C4-2B (cell line): ENCODE results near the gene AGPS.

Experiments
- H3K27ac ChIP-seq: fragments of 450-650 bp; 2 replicates; pipeline ENCODE4 v1.5.1; 2017
- CTCF ChIP-seq: fragments of 450-650 bp; conservative IDR thresholded peaks from 2 replicates; pipeline ENCODE4 v1.5.1; 2017; ENCODE audit warnings: mild to moderate bottlenecking
- ZFX ChIP-seq: fragments of 450-650 bp; IDR thresholded peaks from 2 replicates; pipeline ENCODE4 v1.6.1; 2017

The AGPS gene

GRCh38 chr2:177489719-177490301 is 97.2 kb downstream of the AGPS start:
- peak; percentile 75 for TF ChIP-seq CTCF
- no peak for TF ChIP-seq ZFX
- no peak overlapping the region for H3K27ac ChIP-seq

- no peak overlapping the region for H3K27ac ChIP-seq
- no peak for TF ChIP-seq CTCF
- TF ChIP-seq ZFX, result no peak
Observed at GRCh38 chr2:177495945-177496344, 103.4 kb downstream of the AGPS start.

GRCh38 chr2:177496921-177497320 is 104.3 kb downstream of the AGPS start:
- no peak overlapping the region for H3K27ac ChIP-seq
- TF ChIP-seq ZFX (no peak), CTCF (no peak)

GRCh38 chr2:177501186-177501585 is 108.6 kb downstream of the AGPS start:
- H3K27ac ChIP-seq, result no peak overlapping the region
- no peak for TF ChIP-seq CTCF
- TF ChIP-seq ZFX, result no peak

GRCh38 chr2:177506505-177506904 is 113.9 kb downstream of the AGPS start:
- no peak for TF ChIP-seq CTCF
- no peak for TF ChIP-seq ZFX
- no peak overlapping the region for H3K27ac ChIP-seq

- no peak overlapping the region for H3K27ac ChIP-seq
- no peak for TF ChIP-seq ZFX
- no peak for TF ChIP-seq CTCF
Observed at GRCh38 chr2:177506998-177507397, 114.4 kb downstream of the AGPS start.

GRCh38 chr2:177516824-177517544 is 124.4 kb downstream of the AGPS start:
- TF ChIP-seq ZFX (no peak), CTCF (no peak)
- H3K27ac ChIP-seq, result no peak overlapping the region
